Islet of Langerhans (tissue), 1 donor: ENCODE measurements around the gene SMYD5.

Source experiments
- FAIRE-seq: peaks from one replicate; lab custom pipeline; 2011; peaks lifted over from hg19 to GRCh38; lab: Jason Lieb, UNC

SMYD5 gene

DNA sequence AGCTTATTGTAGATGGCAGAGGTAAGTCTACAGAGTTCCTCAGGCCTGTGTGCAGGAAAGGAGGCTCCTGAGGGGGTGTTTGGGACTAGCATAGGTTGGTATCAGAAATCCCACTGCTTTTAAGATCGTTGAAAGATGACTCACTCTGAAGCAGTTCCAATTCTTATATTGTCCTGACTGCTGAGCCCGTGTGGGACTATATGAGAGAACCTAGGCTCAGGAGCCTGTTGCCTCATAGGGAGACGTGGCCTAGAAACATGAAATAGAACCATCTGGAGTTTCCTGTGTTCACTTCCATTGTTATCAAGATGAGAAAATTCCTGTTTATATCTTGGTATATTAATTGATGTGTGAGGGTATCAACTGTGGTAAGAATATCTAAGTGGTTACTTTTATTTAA is 25.7 kb downstream of the SMYD5 start:
- no peak for FAIRE-seq

DNA sequence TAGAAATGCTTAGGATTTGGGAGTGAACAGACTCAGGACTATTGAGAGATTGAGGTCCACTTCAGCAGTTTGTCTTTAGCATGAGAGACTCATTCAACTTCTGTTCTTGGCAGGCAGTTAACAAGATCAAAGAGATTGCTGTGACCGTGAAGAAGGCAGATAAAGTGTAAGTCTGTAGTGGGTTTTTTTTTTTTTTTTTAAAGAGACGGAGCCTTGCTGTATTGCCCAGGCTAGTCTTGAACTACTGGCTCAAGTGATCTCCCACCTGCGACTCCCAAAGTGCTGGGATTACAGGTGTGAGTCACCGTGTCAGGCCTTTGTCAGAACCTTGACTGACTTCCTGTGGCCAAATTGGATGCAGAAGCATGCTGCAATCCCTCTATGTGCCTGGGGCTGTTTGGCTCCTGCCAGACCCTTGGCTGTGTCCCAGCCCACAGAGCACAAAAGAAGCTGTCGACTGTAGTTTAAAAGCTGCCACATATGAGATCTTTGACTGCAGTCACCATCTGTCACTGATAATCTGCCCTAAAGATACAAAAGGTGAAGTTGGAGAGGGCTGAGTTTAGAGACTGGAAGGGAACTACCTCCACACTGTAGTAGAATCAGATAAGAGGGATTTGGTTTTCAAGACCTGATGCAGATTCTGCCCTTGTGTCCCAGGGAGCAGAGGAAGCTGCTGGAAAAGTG is 30.0 kb downstream of the SMYD5 start:
- no peak for FAIRE-seq

DNA sequence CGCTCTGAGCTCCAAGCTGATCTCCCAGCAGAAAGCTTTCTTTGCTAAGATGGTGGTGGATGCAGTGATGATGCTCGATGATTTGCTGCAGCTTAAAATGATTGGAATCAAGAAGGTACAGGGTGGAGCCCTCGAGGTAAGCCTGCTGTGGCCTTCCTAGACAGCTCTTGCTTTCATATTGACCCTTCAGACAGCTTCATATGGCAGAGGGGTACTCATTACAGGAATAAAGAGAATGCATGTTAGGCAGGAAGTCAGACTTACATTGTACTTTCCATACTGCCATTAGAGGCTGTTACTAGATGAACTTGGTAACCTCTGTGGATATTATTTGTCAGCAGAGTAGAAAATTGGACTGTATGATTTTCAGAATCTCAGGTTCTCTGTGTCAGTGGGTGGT is 30.5 kb downstream of the SMYD5 start:
- FAIRE-seq: no peak

DNA sequence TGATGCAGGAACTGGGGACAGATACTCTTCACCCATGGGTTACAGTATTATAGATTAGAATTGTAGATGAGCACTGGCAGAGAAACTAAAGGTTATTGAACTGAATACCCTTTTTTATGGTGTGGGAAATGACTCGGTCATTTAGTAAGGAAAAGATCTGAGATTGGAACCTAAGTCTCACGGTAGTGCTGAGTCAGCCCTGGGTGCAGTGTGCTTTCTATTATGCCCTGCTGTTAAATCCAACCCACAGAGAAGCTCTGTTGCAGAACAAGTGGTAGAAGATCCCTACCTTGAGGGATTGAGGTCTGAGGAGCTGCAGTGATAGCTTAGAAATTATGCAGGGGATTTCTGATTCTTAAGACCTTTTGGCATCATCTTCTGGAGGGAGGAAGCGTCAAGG is 32.8 kb downstream of the SMYD5 start:
- FAIRE-seq: no peak

DNA sequence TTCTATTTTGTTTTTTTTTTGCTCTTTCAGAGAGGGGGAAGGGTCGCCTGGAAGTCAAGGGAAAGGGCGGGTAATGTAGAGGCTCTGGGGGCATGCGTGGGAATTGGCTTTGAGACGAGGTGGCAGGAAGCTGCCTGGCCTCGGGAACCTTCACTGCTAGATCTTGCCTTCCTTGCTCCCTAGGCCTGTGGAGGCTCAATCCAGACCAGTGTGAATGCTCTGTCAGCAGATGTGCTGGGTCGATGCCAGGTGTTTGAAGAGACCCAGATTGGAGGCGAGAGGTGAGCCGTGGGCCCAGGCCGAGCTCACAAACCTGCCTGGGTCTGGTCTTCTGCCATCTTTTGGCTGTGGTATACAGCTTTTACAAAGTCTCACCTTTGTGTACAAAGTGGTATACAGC is 35.6 kb downstream of the SMYD5 start:
- no peak for FAIRE-seq

DNA sequence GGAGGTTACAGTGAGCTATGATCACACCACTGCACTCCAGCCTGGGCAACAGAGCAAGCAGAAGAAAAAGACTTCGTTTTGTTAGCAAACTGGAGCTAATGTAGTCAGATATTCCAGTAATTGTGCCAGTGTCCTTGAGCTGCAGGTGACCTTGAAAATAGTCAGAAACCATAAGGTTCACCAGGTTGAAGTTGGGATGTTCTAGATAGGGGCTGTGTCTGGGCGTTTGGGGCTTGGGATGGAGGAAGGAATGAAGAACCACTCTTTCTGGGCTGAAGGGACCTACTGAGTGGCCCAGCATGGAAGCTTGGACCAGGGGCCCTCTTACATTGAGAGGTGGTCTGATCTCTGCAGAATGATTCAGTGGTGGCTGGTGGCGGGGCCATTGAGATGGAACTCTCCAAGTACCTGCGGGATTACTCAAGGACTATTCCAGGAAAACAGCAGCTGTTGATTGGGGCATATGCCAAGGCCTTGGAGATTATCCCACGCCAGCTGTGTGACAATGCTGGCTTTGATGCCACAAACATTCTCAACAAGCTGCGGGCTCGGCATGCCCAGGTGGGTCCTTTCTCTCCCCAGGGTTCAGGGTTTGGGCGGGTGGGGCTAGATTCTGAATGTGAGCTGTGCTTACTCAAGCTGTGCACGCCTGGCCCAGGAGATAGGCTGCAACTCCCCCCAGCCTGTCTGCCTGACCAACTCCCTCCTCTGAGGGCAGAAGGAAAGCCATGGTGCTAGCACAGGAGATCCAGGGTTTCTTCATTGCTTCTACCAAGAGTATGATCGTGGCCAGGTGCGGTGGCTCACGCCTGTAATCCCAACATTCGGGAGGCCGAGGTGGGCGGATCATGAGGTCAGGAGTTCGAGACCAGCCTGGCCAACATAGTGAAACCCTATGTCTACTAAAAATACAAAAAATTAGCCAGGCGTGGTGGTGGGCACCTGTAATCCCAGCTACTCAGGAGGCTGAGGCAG is 37.1 kb downstream of the SMYD5 start:
- no peak for FAIRE-seq

DNA sequence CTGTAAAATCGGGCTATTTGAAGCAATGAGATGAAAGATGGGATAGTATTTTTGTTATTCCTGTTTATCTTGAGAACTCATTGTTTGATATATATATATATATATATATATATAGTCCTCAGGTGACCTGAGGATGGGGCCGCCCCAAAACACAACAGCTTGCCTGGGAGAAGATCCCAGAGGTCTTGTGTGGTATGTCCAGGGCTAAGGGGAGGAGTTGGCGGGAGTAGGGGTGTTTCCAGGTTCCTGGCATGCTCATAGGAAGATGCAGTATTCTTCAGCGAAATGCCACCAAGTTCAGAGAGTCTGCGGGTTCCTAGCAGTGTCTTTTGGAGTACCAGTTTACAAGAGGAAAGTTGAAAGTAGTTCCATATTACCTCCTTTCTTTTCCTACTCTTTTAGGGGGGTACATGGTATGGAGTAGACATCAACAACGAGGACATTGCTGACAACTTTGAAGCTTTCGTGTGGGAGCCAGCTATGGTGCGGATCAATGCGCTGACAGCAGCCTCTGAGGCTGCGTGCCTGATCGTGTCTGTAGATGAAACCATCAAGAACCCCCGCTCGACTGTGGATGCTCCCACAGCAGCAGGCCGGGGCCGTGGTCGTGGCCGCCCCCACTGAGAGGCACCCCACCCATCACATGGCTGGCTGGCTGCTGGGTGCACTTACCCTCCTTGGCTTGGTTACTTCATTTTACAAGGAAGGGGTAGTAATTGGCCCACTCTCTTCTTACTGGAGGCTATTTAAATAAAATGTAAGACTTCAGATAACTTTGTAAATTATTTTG is 38.4 kb downstream of the SMYD5 start:
- FAIRE-seq: no peak

DNA sequence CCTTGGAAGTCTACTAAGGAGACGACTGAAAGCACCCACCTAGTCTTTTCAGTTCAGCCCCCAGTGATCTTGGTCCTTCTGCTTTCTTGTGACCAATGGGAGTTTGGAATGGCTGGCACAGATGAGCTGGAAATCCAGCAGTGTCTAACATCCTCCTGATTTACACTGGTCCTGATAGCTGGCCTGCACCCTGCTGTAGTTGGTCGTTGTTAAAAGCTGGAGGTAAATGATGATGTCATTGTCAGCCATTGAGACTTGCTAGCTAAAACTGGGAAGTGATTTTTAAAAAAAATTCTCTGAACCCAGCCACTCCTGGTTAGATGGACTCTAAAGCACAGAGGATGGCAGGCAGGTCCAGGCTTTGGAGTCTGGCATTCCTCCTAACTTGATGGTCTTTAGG is 39.4 kb downstream of the SMYD5 start:
- FAIRE-seq: no peak

DNA sequence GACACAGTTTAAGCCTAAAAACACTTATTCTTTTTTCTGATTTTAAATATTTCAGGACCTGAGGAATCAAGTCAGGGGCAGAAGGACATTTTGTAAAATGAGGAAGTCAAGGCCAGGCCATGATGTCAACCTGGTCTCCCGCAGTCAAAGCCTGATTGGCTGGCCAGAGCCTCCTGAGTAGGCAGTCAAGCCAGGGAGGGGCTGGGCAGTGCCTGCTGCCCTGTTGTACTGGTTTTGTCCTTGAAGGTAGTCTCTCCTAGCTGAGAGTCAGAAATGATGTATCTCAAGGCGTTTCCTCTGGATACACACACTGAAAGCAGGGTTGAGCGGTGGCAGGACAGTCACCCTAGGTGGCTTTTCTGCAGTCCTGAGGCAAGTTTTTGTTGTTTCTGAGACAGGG is 39.9 kb downstream of the SMYD5 start:
- FAIRE-seq: no peak

DNA sequence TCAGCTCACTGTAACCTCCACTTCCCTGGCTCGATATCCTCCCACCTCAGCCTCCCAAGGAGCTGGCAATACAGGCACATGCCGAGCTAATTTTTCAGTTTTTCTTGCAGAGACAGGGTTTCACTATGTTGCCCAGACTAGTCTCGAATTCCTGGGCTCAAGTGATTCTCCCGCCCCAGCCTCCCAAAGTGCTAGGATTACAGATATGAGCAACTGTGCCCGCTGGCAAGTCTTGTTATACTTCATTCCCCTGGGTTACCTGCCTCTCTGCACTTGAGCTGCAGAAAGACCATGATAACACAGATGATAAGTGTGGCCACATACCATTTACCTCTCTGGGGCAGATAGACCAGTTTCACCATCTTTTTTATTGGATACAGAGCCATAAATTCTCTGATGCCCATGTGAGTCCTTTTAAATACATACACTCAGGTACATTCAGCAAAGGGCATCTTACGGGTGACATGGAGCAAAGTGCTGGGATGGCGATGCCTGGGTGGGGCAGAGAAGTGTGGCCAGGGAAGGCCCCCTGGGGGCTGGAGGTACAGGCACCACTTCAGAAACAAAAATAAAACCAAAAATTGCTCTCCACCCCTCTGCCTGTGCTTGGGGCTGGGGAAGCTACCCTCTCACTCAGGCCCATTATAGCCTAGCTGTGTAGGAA is 40.4 kb downstream of the SMYD5 start:
- no peak for FAIRE-seq

DNA sequence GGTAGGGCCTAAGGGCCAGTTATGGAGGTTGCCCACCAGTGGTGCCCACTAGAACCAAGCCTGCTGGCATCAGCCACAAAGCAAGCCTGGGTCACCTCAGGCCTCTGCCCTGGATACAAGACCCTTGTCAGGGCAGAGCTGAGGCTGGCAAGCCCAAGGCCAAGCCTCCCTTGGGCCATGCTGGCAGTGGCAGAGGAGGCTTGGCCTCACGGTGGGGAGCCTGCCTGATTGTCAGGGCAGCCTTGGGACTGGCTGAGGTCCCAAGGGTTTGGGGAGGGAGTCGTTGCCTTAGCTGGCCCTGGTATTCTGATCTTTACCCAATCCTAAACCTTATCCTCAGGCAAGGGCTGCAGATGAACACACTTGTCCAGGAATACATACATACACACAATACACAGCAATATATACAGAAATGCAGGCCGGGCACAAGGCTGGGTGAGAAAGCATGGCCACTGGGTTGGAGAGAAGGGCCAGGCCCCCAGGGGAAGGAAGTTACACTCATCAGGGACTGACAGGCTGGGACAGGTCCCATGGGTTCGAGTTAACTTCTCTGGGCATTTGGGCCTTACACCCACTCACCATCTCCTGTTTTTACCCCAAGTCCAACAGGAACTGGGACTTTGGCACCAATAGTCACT is 41.1 kb downstream of the SMYD5 start:
- FAIRE-seq: no peak

DNA sequence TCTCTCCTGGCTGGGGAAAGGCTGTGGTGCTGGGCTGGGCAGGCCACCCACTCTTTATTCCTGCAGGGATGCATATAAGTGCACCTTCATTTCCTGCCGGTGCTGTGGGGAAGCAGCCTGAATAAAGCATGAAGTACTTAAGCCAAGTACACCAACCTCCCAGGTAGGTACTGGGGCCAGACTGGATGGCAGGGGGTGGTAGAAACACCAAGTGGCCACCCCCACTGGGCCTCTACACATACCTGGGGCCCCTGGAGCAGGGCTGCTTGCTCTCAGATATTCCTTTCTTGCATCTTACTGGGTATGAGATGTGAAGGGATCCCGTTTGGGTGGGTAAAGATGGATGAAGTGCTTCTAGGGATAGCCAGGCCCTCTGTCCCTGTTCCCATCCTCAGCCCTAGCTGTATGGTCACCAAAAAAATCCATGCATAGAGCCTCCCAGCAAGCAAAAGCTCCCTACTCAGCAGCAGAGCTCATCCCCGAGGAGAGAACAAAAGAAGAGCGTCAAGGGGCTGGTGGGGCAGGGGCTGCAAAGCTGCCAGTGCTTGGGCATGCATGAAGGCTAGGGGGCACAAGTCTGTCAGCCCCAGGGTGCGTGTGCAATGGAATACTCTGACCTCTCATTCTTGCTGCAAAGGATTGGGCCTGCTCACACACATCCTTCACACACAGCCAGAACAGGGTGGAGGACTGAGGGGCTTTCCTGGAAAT is 42.0 kb downstream of the SMYD5 start:
- FAIRE-seq: no peak

DNA sequence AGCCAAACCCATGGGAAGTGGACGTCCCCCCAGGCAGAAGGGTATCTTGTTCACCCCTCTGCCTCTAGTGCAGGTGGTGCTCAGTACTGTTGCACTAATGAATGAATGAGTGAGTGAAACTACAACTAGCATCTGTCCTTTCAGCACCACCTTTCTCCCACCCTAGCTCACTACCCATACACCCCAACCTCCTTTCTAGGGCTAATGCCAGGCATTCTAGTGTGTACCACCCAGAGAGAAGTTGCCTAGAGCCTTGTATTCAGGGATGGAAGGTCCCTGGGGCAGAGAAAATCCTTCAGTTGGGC is 42.5 kb downstream of the SMYD5 start:
- FAIRE-seq: no peak

DNA sequence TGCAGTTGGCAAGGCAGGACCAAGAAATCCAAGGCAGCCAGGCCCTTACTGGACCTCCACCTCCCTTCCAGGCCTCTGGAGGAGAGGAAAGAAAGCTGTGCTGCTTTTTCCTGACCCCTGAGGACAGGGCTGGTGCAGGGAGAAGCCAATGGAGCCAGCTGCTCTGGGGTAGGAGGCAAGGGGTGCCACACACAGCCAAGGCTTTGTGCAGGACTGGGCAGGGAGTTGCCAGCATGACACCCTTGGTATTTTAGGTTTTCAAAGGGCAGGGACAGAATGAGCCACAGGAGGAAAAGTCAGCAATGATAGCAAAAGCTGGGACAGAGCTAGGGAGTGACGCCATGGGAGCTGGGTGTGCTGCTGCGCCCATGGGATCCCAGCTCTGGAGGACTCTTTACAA is 43.0 kb downstream of the SMYD5 start:
- FAIRE-seq: no peak

DNA sequence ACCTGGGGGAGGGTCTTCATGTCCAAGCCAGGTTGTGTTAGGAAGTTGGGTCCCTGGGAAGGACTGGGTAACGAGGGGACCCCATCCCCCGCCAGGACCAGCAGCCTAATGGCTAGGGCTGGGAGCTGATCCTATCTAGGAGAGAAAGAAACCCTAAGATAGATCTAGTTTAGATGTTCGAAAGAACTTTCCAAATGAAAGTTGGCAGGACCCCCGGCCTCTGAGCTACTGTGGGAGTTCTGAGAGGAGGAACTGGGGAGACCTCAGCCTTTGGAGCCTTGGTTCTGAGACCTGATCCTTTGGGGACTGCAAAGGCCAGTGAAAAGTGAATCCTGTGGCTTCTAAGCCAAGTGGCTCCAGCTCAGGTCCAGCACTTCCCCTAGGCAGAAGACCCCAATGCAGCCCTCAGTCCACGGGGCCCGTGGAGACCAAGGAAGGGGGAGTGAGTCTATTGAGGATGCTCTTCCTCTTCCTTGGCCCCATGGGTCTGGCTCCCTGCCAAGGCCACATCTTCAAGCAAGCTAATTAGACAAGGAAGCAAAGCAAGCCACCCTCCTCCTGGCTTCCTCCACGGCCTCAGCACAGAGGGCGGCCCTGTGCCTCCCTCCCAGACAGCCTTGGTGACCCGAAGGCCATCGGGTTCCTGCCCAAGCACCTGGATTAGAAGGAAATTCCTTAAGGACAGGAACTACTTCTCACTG is 43.5 kb downstream of the SMYD5 start:
- no peak for FAIRE-seq

DNA sequence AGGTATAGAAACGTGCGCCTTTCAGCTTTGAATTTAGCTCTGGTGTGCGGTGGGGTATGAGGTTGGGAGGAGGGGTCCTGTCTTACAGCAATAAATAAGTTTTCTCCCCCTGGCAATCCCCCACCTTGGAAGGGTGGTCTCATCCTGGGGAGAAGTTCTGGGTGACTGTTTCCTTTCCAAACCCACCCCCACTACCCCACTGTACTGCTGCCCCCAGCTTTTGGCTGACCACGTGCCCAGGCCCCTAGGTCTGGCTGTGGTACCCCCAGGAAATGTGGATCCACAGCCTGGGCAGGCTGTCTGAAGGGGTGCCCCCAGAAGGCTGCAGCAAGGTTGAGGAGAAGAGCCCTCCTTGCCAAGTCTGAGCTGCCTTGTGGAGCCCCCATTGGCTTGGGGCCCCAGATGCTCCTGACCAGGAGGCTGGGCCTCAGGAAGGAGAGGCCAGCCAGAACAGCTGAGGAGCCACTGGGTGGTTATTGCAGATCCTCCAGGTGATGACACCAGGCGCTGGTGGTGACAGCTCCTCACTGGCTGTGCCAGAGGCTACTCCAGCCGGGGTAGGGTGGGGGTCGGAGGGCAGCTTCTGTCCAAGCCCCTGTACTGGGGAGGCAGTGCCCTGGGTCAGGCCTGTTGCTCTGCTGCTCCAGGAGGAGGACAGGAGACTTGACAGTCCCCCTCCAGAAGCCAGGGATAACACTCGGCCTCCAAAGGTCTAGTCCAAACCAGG is 44.3 kb downstream of the SMYD5 start:
- FAIRE-seq: no peak

DNA sequence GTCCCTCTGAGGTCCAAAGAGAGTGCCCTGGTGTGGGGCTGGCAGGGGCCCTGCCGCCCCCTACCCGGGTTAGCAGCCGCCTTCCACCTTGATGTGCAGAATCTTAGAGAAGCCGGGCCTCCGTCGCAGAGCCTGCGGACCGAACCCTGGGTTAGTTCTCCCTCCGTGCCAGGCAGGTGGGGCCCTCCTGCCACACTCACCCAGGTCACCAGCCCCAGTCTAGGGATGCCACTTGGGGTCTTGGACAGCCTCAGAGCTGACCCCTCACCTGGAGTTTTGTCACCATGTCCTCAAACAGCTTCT is 44.8 kb downstream of the SMYD5 start:
- FAIRE-seq: no peak

DNA sequence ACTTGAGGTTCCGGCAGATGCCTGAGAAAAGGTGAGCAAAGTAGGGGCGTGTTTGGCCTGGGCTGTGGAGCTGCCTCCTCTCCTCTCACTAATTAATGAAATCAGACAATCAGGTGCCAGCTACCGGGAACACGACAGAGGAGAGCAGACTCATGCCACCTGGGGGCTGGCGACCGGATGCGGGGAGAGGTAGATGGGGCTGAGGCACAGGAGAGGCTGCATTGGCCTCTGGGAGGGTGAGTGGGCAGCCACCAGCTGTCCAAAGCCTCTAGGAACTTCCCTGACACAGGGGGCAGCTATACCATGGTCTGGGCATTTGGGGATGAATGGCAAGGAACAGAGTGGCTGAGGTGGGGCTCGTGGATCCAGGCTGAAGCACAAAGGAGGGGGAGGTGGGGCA is 45.2 kb downstream of the SMYD5 start:
- FAIRE-seq: no peak

DNA sequence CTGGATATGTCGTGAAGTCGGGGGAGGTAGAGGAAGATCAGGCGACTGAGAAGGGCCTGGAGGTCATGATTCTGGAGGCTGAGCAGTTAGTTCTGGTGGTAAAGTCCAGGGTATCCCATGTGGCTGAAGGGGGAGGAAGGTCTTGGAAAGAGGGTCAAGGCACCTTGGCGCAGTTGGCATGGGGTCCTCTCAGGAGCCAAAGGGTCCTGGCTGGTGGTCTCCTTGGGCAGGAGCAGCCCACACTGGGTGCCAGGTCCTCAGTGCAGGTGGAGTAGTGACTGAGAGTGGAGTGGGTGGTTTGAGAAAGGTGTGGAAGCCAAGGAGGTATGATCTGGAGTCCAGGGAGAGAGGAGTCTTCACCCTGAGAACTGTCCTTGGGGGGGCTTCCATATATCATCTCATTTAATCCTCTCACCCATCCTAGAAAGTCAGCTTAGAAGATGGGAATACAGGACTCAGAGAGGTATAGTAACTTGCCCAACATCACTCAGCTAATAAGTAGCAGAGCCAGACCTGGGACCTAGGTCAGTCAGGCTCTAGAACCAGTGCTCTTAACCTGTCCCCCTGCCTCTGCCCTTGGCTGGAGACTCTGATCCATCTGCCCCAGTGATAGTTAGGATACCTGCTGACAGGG is 45.8 kb downstream of the SMYD5 start:
- no peak for FAIRE-seq
